ENCODE measurements around the gene ELP4.

- TF ChIP-seq MYC (IDR thresholded peaks at IDR 0.05; ENCODE audit: low read depth, low read length), result no peak
- TF ChIP-seq MYC (CRISPR knock-in tag; IDR thresholded peaks at IDR 0.05; ENCODE audit: borderline replicate concordance, low read depth), result no peak
- no peak for TF ChIP-seq EZH2 (IDR thresholded peaks at IDR 0.05; ENCODE audit: borderline replicate concordance, low read depth, low read length)
- TF ChIP-seq MCM5 (IDR thresholded peaks at IDR 0.05; ENCODE audit: low read depth), result no peak
- TF ChIP-seq YY1 (IDR thresholded peaks at IDR 0.05; ENCODE audit: borderline replicate concordance in 1 of 3, control insufficient read depth in 1 of 3, extremely low read depth in 1 of 3, insufficient read depth in 3 of 3, insufficient read length in 1 of 3, insufficient replicate concordance in 2 of 3, low read depth in 1 of 3, low read length in 2 of 3), result no peak
- TF ChIP-seq RAD21 (CRISPR knock-in tag; conservative IDR thresholded peaks at IDR 0.05 in 1 of 2, IDR thresholded peaks at IDR 0.05 in 1 of 2), result no peak
- no peak for TF ChIP-seq MAX (CRISPR knock-in tag; IDR thresholded peaks at IDR 0.05)
- no peak for TF ChIP-seq CTCF (IDR thresholded peaks at IDR 0.05 in 2 of 3, conservative IDR thresholded peaks at IDR 0.05 in 1 of 3; ENCODE audit: insufficient read depth in 2 of 3, low read depth in 1 of 3, low read length in 3 of 3)
- TF ChIP-seq EP300 (IDR thresholded peaks at IDR 0.05; ENCODE audit: low read length), result no peak
- TF ChIP-seq MXI1 (IDR thresholded peaks at IDR 0.05; ENCODE audit: low read depth, low read length), result no peak
- TF ChIP-seq ZNF143 (CRISPR knock-in tag; IDR thresholded peaks at IDR 0.05), result no peak
- no peak for TF ChIP-seq POLR2AphosphoS5 (IDR thresholded peaks at IDR 0.05; ENCODE audit: control insufficient read depth, insufficient read depth, low read depth, low read length)
- no peak for TF ChIP-seq MYBL2 (IDR thresholded peaks at IDR 0.05; ENCODE audit: low read depth)
- no peak for TF ChIP-seq MYBL2 (CRISPR knock-in tag; IDR thresholded peaks at IDR 0.05; ENCODE audit: borderline replicate concordance)
- no peak for TF ChIP-seq IFI16 (CRISPR knock-in tag; IDR thresholded peaks at IDR 0.05)
Observed at GRCh38 chr11:31824332-31824878, 314.8 kb downstream of the ELP4 start.

Data from K562 (cell line).